ENCODE results near the gene POLR1G. TPM values are rescaled to one million over a fixed set of nuclear protein-coding genes. Genes with fewer than 3 reads are reported as not detected.
"Not testable (repeated sequence)": the region's sequence is repeated elsewhere in the genome, so short reads cannot be mapped to it uniquely, and the experiment has no call there.

The POLR1G gene
- total RNA-seq, 3 donors from 2014 or later = 45.2 to 57.3 (median 49.1) TPM

- Mint-ChIP-seq H3K36me3 (ENCODE audit: insufficient read depth) (peaks cover 11% of the 10 kb centered on the region), H3K4me3 (peak overlapping the region; percentile 99), H3K4me1 (ENCODE audit: low read depth) (peaks cover 32% of the 10 kb centered on the region), H3K9me3 (no peaks in the 10 kb centered on the region), H3K27me3 (ENCODE audit: low read depth) (peaks cover 18% of the 10 kb centered on the region)
- ATAC-seq = no peak
- no peak for DNase-seq
Measured at GRCh38 chr19:45407091-45407375, 589 bp downstream of the POLR1G start.

- not testable (repeated sequence) for H3K9me3 Mint-ChIP-seq, DNase-seq, ATAC-seq
- H3K4me1 Mint-ChIP-seq (ENCODE audit: low read depth) = peaks cover 32% of the 10 kb centered on the region
- peaks cover 18% of the 10 kb centered on the region for H3K27me3 Mint-ChIP-seq (ENCODE audit: low read depth)
- H3K36me3 Mint-ChIP-seq (ENCODE audit: insufficient read depth) = peaks cover 11% of the 10 kb centered on the region
- H3K4me3 Mint-ChIP-seq = peak overlapping the region; percentile 99
Measured at GRCh38 chr19:45407585-45407984, 1.1 kb downstream of the POLR1G start.

GRCh38 chr19:45408121-45408520 lies 1.7 kb downstream of the POLR1G start:
- no peak for ATAC-seq
- Mint-ChIP-seq H3K36me3 (ENCODE audit: insufficient read depth) (peaks cover 14% of the 10 kb centered on the region), H3K27me3 (ENCODE audit: low read depth) (peaks cover 18% of the 10 kb centered on the region), H3K4me3 (peak overlapping the region; percentile 99), H3K4me1 (ENCODE audit: low read depth) (peaks cover 32% of the 10 kb centered on the region), H3K9me3 (no peaks in the 10 kb centered on the region)
- DNase-seq = no peak

GRCh38 chr19:45408830-45409556 lies 2.5 kb downstream of the POLR1G start:
- Mint-ChIP-seq H3K4me1 (ENCODE audit: low read depth) (peaks cover 26% of the 10 kb centered on the region), H3K4me3 (no peak overlapping the region), H3K36me3 (ENCODE audit: insufficient read depth) (peaks cover 20% of the 10 kb centered on the region), H3K27me3 (ENCODE audit: low read depth) (peaks cover 11% of the 10 kb centered on the region), H3K9me3 (no peaks in the 10 kb centered on the region)
- ATAC-seq (no peak), DNase-seq (no peak)

GRCh38 chr19:45409557-45409920 lies 3.1 kb downstream of the POLR1G start:
- no peak overlapping the region for H3K4me3 Mint-ChIP-seq
- peaks cover 5% of the 10 kb centered on the region for H3K27me3 Mint-ChIP-seq (ENCODE audit: low read depth)
- H3K4me1 Mint-ChIP-seq (ENCODE audit: low read depth) = peaks cover 21% of the 10 kb centered on the region
- ATAC-seq = no peak
- H3K9me3 Mint-ChIP-seq = no peaks in the 10 kb centered on the region
- peaks cover 25% of the 10 kb centered on the region for H3K36me3 Mint-ChIP-seq (ENCODE audit: insufficient read depth)
- no peak for DNase-seq

GRCh38 chr19:45410330-45410729 lies 3.9 kb downstream of the POLR1G start:
- not testable (repeated sequence) for ATAC-seq
- H3K36me3 Mint-ChIP-seq (ENCODE audit: insufficient read depth) = peaks cover 25% of the 10 kb centered on the region

GRCh38 chr19:45413497-45413896 lies 7.1 kb downstream of the POLR1G start:
- Mint-ChIP-seq H3K9me3 (no peaks in the 10 kb centered on the region), H3K4me1 (ENCODE audit: low read depth) (peaks cover 3% of the 10 kb centered on the region), H3K36me3 (ENCODE audit: insufficient read depth) (peaks cover 27% of the 10 kb centered on the region), H3K4me3 (no peak overlapping the region), H3K27me3 (ENCODE audit: low read depth) (no peaks in the 10 kb centered on the region)
- no peak for ATAC-seq
- DNase-seq = no peak

More at GRCh38 chr19:45410330-45410729, 3.9 kb downstream of the POLR1G start:
- H3K4me3 Mint-ChIP-seq; H3K27me3 Mint-ChIP-seq (ENCODE audit: low read depth); H3K9me3 Mint-ChIP-seq; DNase-seq: not testable (repeated sequence)
- peaks cover 15% of the 10 kb centered on the region for H3K4me1 Mint-ChIP-seq (ENCODE audit: low read depth)

- Mint-ChIP-seq H3K9me3 (no peaks in the 10 kb centered on the region), H3K36me3 (ENCODE audit: insufficient read depth) (peaks cover 19% of the 10 kb centered on the region), H3K4me3 (no peak overlapping the region), H3K27me3 (ENCODE audit: low read depth) (no peaks in the 10 kb centered on the region), H3K4me1 (ENCODE audit: low read depth) (peaks cover 8% of the 10 kb centered on the region)
- ATAC-seq = no peak
- DNase-seq = no peak
Measured at GRCh38 chr19:45414468-45414867, 8.0 kb downstream of the POLR1G start.

GRCh38 chr19:45417151-45417550 lies 10.7 kb downstream of the POLR1G start:
- DNase-seq (no peak), ATAC-seq (no peak)
- no peaks in the 10 kb centered on the region for H3K9me3 Mint-ChIP-seq
- no peaks in the 10 kb centered on the region for H3K27me3 Mint-ChIP-seq (ENCODE audit: low read depth)
- H3K4me3 Mint-ChIP-seq = no peak overlapping the region
- peaks cover 21% of the 10 kb centered on the region for H3K4me1 Mint-ChIP-seq (ENCODE audit: low read depth)
- H3K36me3 Mint-ChIP-seq (ENCODE audit: insufficient read depth) = peaks cover 26% of the 10 kb centered on the region

- Mint-ChIP-seq H3K9me3 (no peaks in the 10 kb centered on the region), H3K36me3 (ENCODE audit: insufficient read depth) (peaks cover 24% of the 10 kb centered on the region), H3K27me3 (ENCODE audit: low read depth) (no peaks in the 10 kb centered on the region), H3K4me1 (ENCODE audit: low read depth) (peaks cover 36% of the 10 kb centered on the region), H3K4me3 (no peak overlapping the region)
- no peak for DNase-seq
- no peak for ATAC-seq
Measured at GRCh38 chr19:45418802-45419201, 12.4 kb downstream of the POLR1G start.

GRCh38 chr19:45419396-45419795 lies 13.0 kb downstream of the POLR1G start:
- Mint-ChIP-seq H3K4me3 (peak overlapping the region; percentile 13), H3K4me1 (ENCODE audit: low read depth) (peaks cover 42% of the 10 kb centered on the region), H3K9me3 (no peaks in the 10 kb centered on the region), H3K36me3 (ENCODE audit: insufficient read depth) (peaks cover 20% of the 10 kb centered on the region), H3K27me3 (ENCODE audit: low read depth) (no peaks in the 10 kb centered on the region)
- DNase-seq (no peak), ATAC-seq (no peak)

- ATAC-seq = no peak
- peaks cover 45% of the 10 kb centered on the region for H3K4me1 Mint-ChIP-seq (ENCODE audit: low read depth)
- no peak overlapping the region for H3K4me3 Mint-ChIP-seq
- DNase-seq = no peak
- no peaks in the 10 kb centered on the region for H3K9me3 Mint-ChIP-seq
- H3K36me3 Mint-ChIP-seq (ENCODE audit: insufficient read depth) = peaks cover 18% of the 10 kb centered on the region
- no peaks in the 10 kb centered on the region for H3K27me3 Mint-ChIP-seq (ENCODE audit: low read depth)
Measured at GRCh38 chr19:45419895-45420294, 13.5 kb downstream of the POLR1G start.

- Mint-ChIP-seq H3K4me1 (ENCODE audit: low read depth) (peaks cover 45% of the 10 kb centered on the region), H3K36me3 (ENCODE audit: insufficient read depth) (peaks cover 18% of the 10 kb centered on the region), H3K4me3 (no peak overlapping the region), H3K27me3 (ENCODE audit: low read depth) (no peaks in the 10 kb centered on the region), H3K9me3 (no peaks in the 10 kb centered on the region)
- DNase-seq (no peak), ATAC-seq (no peak)
Measured at GRCh38 chr19:45420356-45420755, 13.9 kb downstream of the POLR1G start.

GRCh38 chr19:45420871-45421270 lies 14.4 kb downstream of the POLR1G start:
- H3K9me3 Mint-ChIP-seq = no peaks in the 10 kb centered on the region
- DNase-seq (no peak), ATAC-seq (no peak)
- H3K4me3 Mint-ChIP-seq = no peak overlapping the region
- peaks cover 48% of the 10 kb centered on the region for H3K4me1 Mint-ChIP-seq (ENCODE audit: low read depth)
- peaks cover 17% of the 10 kb centered on the region for H3K36me3 Mint-ChIP-seq (ENCODE audit: insufficient read depth)
- H3K27me3 Mint-ChIP-seq (ENCODE audit: low read depth) = no peaks in the 10 kb centered on the region

- H3K4me3 Mint-ChIP-seq = peak overlapping the region; percentile 22
- H3K4me1 Mint-ChIP-seq (ENCODE audit: low read depth) = peaks cover 50% of the 10 kb centered on the region
- H3K27me3 Mint-ChIP-seq (ENCODE audit: low read depth) = no peaks in the 10 kb centered on the region
- H3K36me3 Mint-ChIP-seq (ENCODE audit: insufficient read depth) = peaks cover 15% of the 10 kb centered on the region
- DNase-seq (no peak), ATAC-seq (no peak)
- H3K9me3 Mint-ChIP-seq = no peaks in the 10 kb centered on the region
Measured at GRCh38 chr19:45421947-45422498, 15.6 kb downstream of the POLR1G start.
